ENCODE data around the gene SLC31A1.

SLC31A1 gene

GRCh38 chr9:113181165-113181564, 40.2 kb upstream of the SLC31A1 start:
- Histone ChIP-seq H3K9me2 (replicated peaks; ENCODE audit: control insufficient read depth, low read length) (no peaks in the 10 kb centered on the region), H3K4me3 (ENCODE audit: low read length) (no peak overlapping the region), H3K79me2 (ENCODE audit: control insufficient read depth, low read length) (no peaks in the 10 kb centered on the region), H3K27ac (ENCODE audit: low read depth, low read length) (no peak overlapping the region; the same call in 1 of the 2 replicates), H3K36me3 (ENCODE audit: control insufficient read depth, low read length) (peaks cover 95% of the 10 kb centered on the region), H3K4me1 (ENCODE audit: control insufficient read depth, low read length) (peaks cover 18% of the 10 kb centered on the region), H3F3A (ENCODE audit: control insufficient read depth, insufficient read depth) (no peaks in the 10 kb centered on the region), H3K27me3 (ENCODE audit: control insufficient read depth, low read length) (no peaks in the 10 kb centered on the region), H3K4me2 (ENCODE audit: low read length) (no peak overlapping the region), H4K20me1 (ENCODE audit: control insufficient read depth, insufficient read depth, low read depth, low read length) (no peaks in the 10 kb centered on the region; the same call in 1 of the 2 replicates), H3K9me3 (ENCODE audit: control insufficient read depth, insufficient read depth, low read length) (no peaks in the 10 kb centered on the region)
- TF ChIP-seq EZH2phosphoT487 (IDR thresholded peaks at IDR 0.05; ENCODE audit: borderline replicate concordance, low read length) (no peak), CTCF (IDR thresholded peaks at IDR 0.05; ENCODE audit: low read depth, low read length, poor library complexity, severe bottlenecking) (no peak)

DNA sequence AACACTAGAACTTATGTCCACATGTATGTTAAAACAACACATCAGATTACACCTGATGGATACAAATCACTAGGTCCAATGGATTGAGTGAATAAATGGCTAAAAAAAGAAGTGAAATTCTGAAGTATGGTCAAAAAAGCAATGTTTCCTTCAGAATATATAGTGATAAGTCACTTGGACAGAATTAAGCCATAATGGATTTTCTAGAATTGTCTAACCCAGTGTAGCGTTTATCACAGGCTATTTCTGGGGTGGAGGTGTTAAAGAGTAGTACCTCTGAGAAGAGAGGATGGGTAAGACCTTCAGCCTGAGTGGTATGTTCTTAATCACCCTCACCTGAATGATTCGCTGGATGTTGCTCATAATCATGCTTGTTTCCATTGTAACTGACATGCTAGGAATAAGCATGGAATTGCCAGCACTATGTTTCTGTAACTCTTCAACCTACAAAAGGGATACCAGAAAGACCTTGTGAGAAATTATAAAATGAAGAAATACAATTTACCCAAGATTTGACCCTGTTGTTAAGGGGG, 37.3 kb upstream of the SLC31A1 start:
- TF ChIP-seq CTCF (IDR thresholded peaks at IDR 0.05; ENCODE audit: low read depth, low read length, poor library complexity, severe bottlenecking) (no peak), EZH2phosphoT487 (IDR thresholded peaks at IDR 0.05; ENCODE audit: borderline replicate concordance, low read length) (no peak)
- Histone ChIP-seq H3K27me3 (ENCODE audit: control insufficient read depth, low read length) (no peaks in the 10 kb centered on the region), H4K20me1 (ENCODE audit: control insufficient read depth, insufficient read depth, low read depth, low read length) (no peaks in the 10 kb centered on the region; the same call in 1 of the 2 replicates), H3K27ac (ENCODE audit: low read depth, low read length) (no peak overlapping the region), H3K4me1 (ENCODE audit: control insufficient read depth, low read length) (peaks cover 18% of the 10 kb centered on the region), H3F3A (ENCODE audit: control insufficient read depth, insufficient read depth) (no peaks in the 10 kb centered on the region), H3K79me2 (ENCODE audit: control insufficient read depth, low read length) (no peaks in the 10 kb centered on the region), H3K9me3 (ENCODE audit: control insufficient read depth, insufficient read depth, low read length) (no peaks in the 10 kb centered on the region), H3K4me2 (ENCODE audit: low read length) (no peak overlapping the region), H3K9me2 (replicated peaks; ENCODE audit: control insufficient read depth, low read length) (no peaks in the 10 kb centered on the region), H3K4me3 (ENCODE audit: low read length) (no peak overlapping the region), H3K36me3 (ENCODE audit: control insufficient read depth, low read length) (peaks cover 95% of the 10 kb centered on the region)

- Histone ChIP-seq H3K4me1 (ENCODE audit: control insufficient read depth, low read length) (peaks cover 18% of the 10 kb centered on the region), H3K27me3 (ENCODE audit: control insufficient read depth, low read length) (no peaks in the 10 kb centered on the region), H3K9me2 (replicated peaks; ENCODE audit: control insufficient read depth, low read length) (no peaks in the 10 kb centered on the region), H3F3A (ENCODE audit: control insufficient read depth, insufficient read depth) (no peaks in the 10 kb centered on the region; the same call in 1 of the 2 replicates), H3K9me3 (ENCODE audit: control insufficient read depth, insufficient read depth, low read length) (no peaks in the 10 kb centered on the region), H3K4me2 (ENCODE audit: low read length) (no peak overlapping the region), H4K20me1 (ENCODE audit: control insufficient read depth, insufficient read depth, low read depth, low read length) (no peaks in the 10 kb centered on the region; the same call in 1 of the 2 replicates), H3K27ac (ENCODE audit: low read depth, low read length) (no peak overlapping the region), H3K4me3 (ENCODE audit: low read length) (no peak overlapping the region), H3K36me3 (ENCODE audit: control insufficient read depth, low read length) (peaks cover 94% of the 10 kb centered on the region), H3K79me2 (ENCODE audit: control insufficient read depth, low read length) (no peaks in the 10 kb centered on the region)
- TF ChIP-seq EZH2phosphoT487 (IDR thresholded peaks at IDR 0.05; ENCODE audit: borderline replicate concordance, low read length) (no peak), CTCF (IDR thresholded peaks at IDR 0.05; ENCODE audit: low read depth, low read length, poor library complexity, severe bottlenecking) (no peak)
Measured at GRCh38 chr9:113184539-113184938, 36.8 kb upstream of the SLC31A1 start.

Measured in DOHH2 (cell line).